Stimulated activated CD4-positive, alpha-beta T cell treated with anti-CD3 and anti-CD28 coated beads, Interleukin-15, amount 100 ng/mL, for 1 hour (primary cell): Measurements from ENCODE around the gene ARV1.
"Not testable (repeated sequence)": the region's sequence is repeated elsewhere in the genome, so short reads cannot be mapped to it uniquely, and the experiment has no call there.

Experiments
- DNase-seq, 2 donors: peaks; one replicate each; pipeline ENCODE4 v3.0.0-alpha.2; 2020; ENCODE audit warnings: low read depth in 1 of 2, low spot score in 1 of 2

The ARV1 gene

DNA sequence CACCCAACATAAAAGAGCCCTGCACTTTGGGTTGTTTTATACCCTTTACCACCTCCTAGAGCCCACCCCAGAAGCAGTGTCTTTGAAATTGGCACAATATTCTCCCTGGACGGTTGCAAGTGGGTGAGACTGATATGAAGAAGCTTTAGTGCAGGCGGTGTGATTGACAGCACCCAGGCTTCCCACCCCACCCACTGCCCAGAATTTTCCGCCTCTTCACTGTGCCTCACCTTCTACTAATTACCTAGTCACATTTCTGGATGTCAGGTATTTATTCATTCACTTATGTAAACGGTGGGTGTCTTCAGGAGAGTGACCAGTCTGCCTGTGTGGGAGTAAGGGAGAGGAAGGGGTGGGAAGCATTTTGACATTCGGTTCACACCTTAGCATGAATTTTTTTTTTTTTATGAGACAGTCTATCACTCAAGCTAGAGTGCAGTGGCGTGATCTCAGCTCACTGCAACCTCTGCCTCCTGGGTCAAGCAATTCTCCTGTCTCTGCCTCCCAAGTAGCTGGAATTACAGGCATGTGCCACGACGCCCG is 62.9 kb downstream of the ARV1 start:
- DNase-seq: no peak

DNA sequence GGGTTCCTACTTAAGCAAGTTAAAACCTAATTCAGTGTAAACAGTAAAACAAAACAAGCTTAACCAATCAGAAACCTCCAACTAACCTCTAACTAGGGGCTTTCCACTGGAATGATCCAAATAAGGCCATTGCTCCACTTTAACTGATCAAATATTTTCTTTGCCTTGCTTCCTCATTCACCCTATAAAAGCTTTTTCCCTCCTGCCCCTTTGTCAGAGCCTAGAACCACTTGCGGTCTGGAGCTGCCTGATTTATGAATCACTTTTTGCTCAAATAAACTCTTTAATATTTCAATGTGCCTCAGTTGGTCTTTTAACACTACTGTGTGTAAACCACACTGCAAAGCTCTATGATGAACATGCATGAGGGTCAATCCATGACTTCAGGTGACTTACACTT is 65.7 kb downstream of the ARV1 start:
- DNase-seq: no peak

DNA sequence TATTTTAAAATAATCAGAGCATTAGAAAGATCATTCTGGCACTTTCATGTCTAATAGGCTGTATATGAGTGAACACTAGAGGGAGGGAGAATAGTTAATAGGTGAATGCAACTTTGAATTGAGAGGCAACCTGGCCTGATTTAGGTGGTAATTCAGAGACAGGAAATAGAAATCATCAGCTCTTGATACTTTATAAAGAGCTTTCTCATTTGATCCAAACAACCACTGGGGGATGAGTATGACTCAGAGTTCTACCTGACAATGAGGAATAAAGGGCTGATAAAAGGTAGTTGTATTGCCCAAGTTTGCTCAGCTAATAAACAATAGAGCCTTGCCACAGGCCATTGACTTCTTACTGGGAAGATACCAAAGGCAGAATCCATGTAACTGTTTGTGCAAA is 66.4 kb downstream of the ARV1 start:
- DNase-seq: no peak

GRCh38 chr1:231045921-231046729 is 67.2 kb downstream of the ARV1 start:
- DNase-seq: not testable (repeated sequence)

DNA sequence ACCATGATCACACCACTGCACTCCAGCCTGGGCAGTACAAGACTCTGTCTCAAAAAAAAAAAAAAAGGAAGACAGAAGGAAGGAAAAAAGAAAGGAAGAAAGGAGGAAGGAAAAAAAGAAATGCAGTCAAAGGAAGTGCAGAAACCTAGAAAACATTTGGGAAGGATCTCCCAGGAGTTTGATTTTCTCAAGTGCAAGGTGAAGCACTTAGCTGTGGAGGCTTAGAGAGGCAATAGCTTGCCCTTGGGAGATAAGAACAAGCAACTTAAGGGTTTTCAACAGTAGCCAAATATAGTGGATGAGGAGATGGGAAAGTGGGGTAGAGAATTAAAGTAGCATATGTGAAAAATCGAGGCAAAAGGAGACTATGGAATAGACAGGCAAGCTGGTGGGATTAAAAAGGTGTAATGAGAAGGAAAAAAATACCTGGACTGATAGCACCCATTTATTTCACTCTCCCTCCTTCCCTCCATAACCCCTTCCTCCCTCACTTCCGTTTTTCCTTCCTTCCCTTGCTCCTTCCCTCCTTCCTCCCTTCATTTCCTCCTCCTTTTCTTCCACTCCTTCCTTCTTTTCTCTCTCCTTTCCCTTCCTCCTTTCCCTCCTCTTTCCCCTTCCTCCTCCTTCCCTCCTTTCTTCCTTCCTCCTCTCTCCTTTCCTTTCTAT is 68.0 kb downstream of the ARV1 start:
- no peak for DNase-seq

- DNase-seq: not testable (repeated sequence)
Measured at GRCh38 chr1:231047529-231047928, 68.6 kb downstream of the ARV1 start.

DNA sequence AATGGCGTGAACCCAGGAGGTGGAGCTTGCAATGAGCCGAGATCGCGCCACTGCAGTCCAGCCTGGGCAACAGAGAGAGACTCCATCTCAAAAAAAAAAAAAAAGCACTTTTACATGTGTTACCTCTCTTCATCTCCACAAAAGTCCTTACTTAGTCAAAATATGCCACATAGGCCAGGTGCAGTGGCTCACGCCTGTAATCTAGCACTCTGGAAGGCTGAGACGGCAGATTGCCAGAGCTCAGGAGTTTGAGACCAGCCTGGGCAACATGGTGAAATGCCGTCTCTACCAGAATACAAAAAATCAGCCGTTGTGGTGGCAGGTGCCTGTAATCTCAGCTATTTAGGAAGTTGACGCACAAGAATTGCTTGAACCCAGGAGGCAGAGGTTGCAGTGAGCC is 69.5 kb downstream of the ARV1 start:
- DNase-seq: not testable (repeated sequence)

DNA sequence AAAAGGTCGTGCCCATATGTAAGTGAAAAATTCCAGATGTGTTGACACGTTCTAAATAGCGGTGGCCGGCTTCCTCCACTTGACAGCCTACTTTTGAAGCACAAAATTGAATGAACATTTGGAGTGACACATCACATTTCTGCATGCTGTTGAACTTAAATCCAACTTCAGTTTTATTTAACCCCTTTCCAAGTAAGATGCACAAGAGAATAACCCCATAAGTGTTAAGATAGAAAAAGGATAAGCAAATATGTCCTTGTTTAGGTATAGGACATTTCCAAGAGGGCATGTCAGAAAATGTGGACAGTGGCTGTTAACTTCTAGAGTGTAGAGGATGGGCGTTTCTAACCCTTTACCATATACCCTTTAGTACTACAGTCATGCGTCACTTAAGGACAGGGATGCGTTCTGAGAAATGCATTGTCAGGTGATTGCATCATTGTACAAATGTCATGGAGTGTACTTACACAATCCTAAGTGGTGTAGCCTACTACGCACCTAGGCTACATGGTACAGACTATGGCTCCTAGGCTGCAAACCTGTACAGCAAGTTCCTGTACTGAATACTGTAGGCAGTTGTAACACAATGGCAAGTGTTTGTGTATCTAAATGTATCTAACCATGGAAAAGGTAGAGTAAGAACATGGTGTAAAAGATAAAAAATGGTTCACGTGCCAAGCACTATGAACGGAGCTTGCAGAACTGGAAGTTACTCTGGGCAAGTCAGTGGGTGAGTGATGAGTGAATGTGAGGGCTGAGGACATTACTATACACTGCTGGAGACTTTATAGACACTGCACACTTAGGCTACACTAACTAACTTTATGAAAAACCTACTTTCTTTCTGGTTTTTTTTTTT is 70.5 kb downstream of the ARV1 start:
- no peak for DNase-seq
